ENCODE data around the gene ITPKA.
"Not testable (repeated sequence)": the region's sequence is repeated elsewhere in the genome, so short reads cannot be mapped to it uniquely, and the experiment has no call there.

The ITPKA gene

DNA sequence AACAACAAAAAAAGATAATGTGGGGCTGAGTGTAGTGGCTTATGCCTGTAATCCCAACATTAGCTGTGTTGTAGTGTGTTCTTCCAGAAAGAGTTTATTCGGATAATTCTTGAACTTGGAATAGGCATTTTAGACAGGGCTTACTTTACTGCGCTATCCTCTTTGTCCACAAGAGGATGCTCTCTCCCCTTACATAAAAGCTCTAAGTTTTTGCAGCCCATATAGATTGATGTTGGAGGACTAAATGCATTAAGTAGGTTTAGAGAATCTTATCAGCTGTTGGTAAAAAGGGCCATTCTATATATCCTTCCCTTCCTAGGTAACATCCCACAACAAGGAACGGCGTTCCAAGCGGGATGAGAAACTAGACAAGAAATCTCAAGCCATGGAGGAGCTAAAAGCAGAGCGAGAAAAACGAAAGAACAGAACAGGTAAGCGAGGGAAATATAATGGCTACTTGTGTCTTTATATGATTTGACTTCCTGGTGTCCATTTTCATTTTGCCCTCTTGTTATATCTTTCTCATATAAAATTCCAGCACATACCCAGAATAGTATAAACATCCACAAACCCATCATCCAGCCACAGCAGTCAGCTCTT lies 27.8 kb upstream of the ITPKA start:
- peak in 1 of 2 experiments; percentile 21 for DNase-seq (ENCODE audit: low read depth in 1 of 2, low spot score in 1 of 2)
- Histone ChIP-seq H3K4me3 (replicated peaks; ENCODE audit: insufficient read depth, low read length) (no peak overlapping the region), H3K27me3 (ENCODE audit: insufficient read depth, poor library complexity, severe bottlenecking) (no peaks in the 10 kb centered on the region), H3K27ac (replicated peaks) (no peak overlapping the region)
- TF ChIP-seq, protein P1, sequence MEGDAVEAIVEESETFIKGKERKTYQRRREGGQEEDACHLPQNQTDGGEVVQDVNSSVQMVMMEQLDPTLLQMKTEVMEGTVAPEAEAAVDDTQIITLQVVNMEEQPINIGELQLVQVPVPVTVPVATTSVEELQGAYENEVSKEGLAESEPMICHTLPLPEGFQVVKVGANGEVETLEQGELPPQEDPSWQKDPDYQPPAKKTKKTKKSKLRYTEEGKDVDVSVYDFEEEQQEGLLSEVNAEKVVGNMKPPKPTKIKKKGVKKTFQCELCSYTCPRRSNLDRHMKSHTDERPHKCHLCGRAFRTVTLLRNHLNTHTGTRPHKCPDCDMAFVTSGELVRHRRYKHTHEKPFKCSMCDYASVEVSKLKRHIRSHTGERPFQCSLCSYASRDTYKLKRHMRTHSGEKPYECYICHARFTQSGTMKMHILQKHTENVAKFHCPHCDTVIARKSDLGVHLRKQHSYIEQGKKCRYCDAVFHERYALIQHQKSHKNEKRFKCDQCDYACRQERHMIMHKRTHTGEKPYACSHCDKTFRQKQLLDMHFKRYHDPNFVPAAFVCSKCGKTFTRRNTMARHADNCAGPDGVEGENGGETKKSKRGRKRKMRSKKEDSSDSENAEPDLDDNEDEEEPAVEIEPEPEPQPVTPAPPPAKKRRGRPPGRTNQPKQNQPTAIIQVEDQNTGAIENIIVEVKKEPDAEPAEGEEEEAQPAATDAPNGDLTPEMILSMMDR (IDR thresholded peaks at IDR 0.05; ENCODE audit: insufficient read depth, low read length) = peak; percentile 100
- no peak for TF ChIP-seq SPI1 (IDR thresholded peaks at IDR 0.05; ENCODE audit: borderline replicate concordance, low read depth)

DNA sequence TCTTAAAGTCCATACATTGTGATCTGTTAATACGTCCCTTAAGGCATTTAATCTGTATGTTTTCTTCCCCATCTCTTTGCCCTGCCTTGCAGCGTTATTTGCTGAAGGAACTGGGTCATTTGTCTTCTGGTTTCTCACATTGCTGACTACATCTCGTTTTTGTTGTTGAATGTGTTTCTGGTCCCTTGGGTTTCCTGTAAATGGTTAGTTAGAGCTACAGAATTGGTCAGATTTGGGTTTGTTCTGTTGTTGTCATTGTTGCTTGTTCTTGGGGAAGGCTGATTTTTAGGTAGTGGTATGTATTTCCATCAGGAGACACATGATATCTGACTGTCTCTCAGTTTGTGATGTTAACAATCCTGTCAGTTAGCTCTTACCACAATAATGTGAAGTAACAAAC lies 27.0 kb upstream of the ITPKA start:
- no peak for TF ChIP-seq GABPA (IDR thresholded peaks at IDR 0.05; ENCODE audit: low read depth)
- no peak for TF ChIP-seq SPI1 (IDR thresholded peaks at IDR 0.05; ENCODE audit: borderline replicate concordance, low read depth)
- TF ChIP-seq, protein P2, sequence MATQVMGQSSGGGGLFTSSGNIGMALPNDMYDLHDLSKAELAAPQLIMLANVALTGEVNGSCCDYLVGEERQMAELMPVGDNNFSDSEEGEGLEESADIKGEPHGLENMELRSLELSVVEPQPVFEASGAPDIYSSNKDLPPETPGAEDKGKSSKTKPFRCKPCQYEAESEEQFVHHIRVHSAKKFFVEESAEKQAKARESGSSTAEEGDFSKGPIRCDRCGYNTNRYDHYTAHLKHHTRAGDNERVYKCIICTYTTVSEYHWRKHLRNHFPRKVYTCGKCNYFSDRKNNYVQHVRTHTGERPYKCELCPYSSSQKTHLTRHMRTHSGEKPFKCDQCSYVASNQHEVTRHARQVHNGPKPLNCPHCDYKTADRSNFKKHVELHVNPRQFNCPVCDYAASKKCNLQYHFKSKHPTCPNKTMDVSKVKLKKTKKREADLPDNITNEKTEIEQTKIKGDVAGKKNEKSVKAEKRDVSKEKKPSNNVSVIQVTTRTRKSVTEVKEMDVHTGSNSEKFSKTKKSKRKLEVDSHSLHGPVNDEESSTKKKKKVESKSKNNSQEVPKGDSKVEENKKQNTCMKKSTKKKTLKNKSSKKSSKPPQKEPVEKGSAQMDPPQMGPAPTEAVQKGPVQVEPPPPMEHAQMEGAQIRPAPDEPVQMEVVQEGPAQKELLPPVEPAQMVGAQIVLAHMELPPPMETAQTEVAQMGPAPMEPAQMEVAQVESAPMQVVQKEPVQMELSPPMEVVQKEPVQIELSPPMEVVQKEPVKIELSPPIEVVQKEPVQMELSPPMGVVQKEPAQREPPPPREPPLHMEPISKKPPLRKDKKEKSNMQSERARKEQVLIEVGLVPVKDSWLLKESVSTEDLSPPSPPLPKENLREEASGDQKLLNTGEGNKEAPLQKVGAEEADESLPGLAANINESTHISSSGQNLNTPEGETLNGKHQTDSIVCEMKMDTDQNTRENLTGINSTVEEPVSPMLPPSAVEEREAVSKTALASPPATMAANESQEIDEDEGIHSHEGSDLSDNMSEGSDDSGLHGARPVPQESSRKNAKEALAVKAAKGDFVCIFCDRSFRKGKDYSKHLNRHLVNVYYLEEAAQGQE (IDR thresholded peaks at IDR 0.05; ENCODE audit: insufficient replicate concordance, low read depth) = no peak
- TF ChIP-seq, protein P1 (IDR thresholded peaks at IDR 0.05; ENCODE audit: insufficient read depth, low read length) = no peak
- Histone ChIP-seq H3K27me3 (ENCODE audit: insufficient read depth, poor library complexity, severe bottlenecking) (no peaks in the 10 kb centered on the region), H3K4me3 (replicated peaks; ENCODE audit: insufficient read depth, low read length) (no peak overlapping the region)

DNA sequence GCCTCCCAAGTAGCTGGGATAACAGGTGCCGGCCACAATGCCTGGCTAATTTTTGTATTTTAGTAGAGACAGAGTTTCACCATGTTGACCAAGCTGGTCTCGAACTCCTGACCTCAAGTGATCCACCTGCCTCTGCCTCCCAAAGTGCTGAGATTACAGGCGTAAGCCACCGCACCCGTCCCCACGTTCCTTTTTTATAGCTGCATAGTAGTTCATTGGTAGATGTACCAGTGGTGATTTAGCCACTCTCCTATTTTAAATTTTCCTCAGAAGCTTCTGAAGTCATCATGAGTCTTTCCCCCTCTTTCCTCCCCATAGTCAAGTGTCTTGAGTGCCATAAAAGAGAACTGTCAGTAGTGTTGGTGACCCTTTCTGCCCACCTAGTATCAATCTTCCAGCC lies 24.0 kb upstream of the ITPKA start:
- H3K27me3 ChIP-seq (ENCODE audit: insufficient read depth, poor library complexity, severe bottlenecking); H3K27ac ChIP-seq (replicated peaks); DNase-seq (ENCODE audit: low read depth in 1 of 2, low spot score in 1 of 2); H3K4me3 ChIP-seq (replicated peaks; ENCODE audit: insufficient read depth, low read length): not testable (repeated sequence)

More for the DNA sequence above, 27.0 kb upstream of the ITPKA start:
- no peak for DNase-seq (ENCODE audit: low read depth in 1 of 2, low spot score in 1 of 2)
- no peak overlapping the region for H3K27ac ChIP-seq (replicated peaks)

DNA sequence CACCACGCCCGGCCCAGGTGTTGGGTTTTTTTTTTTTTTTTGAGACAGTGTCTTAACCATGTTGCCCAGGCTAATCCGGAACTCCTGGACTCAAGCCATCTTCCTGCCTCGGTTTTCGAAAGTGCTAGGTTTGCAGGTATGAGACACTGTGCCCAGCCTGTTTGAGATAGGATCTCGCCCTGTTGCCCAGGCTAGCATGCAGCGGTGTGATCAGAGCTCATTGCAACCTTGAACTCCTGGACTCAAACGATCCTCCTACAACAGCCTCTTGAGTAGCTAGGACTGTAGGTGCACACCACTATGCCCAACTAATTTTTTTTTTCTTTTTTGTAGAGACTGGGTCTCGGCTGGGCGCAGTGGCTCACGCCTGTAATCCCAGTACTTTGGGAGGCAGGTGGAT lies 20.3 kb upstream of the ITPKA start:
- DNase-seq (ENCODE audit: low read depth in 1 of 2, low spot score in 1 of 2) = no peak
- no peak for TF ChIP-seq POLR2AphosphoS5 (IDR thresholded peaks at IDR 0.05; ENCODE audit: low read depth)
- TF ChIP-seq SPI1 (IDR thresholded peaks at IDR 0.05; ENCODE audit: borderline replicate concordance, low read depth) = no peak
- TF ChIP-seq, protein P2 (IDR thresholded peaks at IDR 0.05; ENCODE audit: insufficient replicate concordance, low read depth) = no peak
- no peak for TF ChIP-seq GABPA (IDR thresholded peaks at IDR 0.05; ENCODE audit: low read depth)
- TF ChIP-seq, protein P1 (IDR thresholded peaks at IDR 0.05; ENCODE audit: insufficient read depth, low read length) = no peak
- no peak overlapping the region for H3K4me3 ChIP-seq (replicated peaks; ENCODE audit: insufficient read depth, low read length)
- no peak overlapping the region for H3K27ac ChIP-seq (replicated peaks)
- H3K27me3 ChIP-seq (ENCODE audit: insufficient read depth, poor library complexity, severe bottlenecking) = no peaks in the 10 kb centered on the region
